ENCODE data around the gene IL22RA2.

Gene IL22RA2

GRCh38 chr6:137171053-137171374 is 2.4 kb downstream of the IL22RA2 start:
- no peak overlapping the region for H3K4me3 ChIP-seq (ENCODE audit: severe bottlenecking)
- no peaks in the 10 kb centered on the region for H3K27me3 ChIP-seq (ENCODE audit: insufficient read depth, poor library complexity, severe bottlenecking)
- no peaks in the 10 kb centered on the region for H3K36me3 ChIP-seq (ENCODE audit: low read depth)
- DNase-seq (ENCODE audit: low spot score): no peak
- no peaks in the 10 kb centered on the region for H3K4me1 ChIP-seq (ENCODE audit: insufficient read depth, poor library complexity, severe bottlenecking)
- H3K9me3 ChIP-seq (ENCODE audit: severe bottlenecking): no peaks in the 10 kb centered on the region
- no peak overlapping the region for H3K27ac ChIP-seq (ENCODE audit: poor library complexity, severe bottlenecking)
- no peak for TF ChIP-seq CTCF (IDR thresholded peaks at IDR 0.05; ENCODE audit: poor library complexity, severe bottlenecking)
- ATAC-seq (ENCODE audit: low read depth): no peak

- no peak overlapping the region for H3K4me3 ChIP-seq (ENCODE audit: severe bottlenecking)
- TF ChIP-seq CTCF (IDR thresholded peaks at IDR 0.05; ENCODE audit: poor library complexity, severe bottlenecking): no peak
- ATAC-seq (ENCODE audit: low read depth) (no peak), DNase-seq (ENCODE audit: low spot score) (no peak)
- H3K36me3 ChIP-seq (ENCODE audit: low read depth): no peaks in the 10 kb centered on the region
- H3K9me3 ChIP-seq (ENCODE audit: severe bottlenecking): no peaks in the 10 kb centered on the region
- H3K4me1 ChIP-seq (ENCODE audit: insufficient read depth, poor library complexity, severe bottlenecking): no peaks in the 10 kb centered on the region
- H3K27me3 ChIP-seq (ENCODE audit: insufficient read depth, poor library complexity, severe bottlenecking): no peaks in the 10 kb centered on the region
- no peak overlapping the region for H3K27ac ChIP-seq (ENCODE audit: poor library complexity, severe bottlenecking)
These were observed 3.0 kb downstream of the IL22RA2 start for GRCh38 chr6:137170266-137171052.

DNA sequence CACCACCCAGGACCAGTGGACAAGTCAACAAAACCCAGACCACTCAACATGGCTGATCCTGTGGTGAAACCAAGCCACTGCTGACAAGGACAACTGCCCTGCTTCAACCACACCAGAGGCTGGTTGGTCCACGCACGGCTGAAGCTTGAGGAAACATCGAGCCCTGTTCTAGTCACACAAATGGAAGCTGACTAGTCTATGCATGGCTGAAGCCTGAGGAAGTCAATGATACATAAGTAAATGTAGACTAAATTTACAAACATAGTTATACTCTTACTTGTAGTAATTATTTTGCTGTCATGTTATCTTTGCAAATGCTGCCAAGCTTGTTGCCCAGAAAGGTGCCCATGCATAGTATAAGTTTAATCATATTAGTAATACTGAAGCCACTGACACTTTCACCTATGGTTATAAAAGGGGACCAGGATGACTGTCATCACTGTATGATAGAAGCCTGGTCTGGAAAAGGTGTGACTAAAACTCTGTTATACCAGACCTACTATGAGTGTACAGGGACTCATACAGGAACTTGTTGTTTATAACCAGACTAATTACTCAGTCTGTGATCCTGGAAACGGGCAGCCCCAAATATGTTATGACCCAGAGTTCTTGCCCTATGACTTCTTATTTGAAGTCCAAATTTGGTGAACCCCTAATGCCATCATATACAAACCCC is 5.6 kb downstream of the IL22RA2 start:
- Histone ChIP-seq H3K36me3 (ENCODE audit: low read depth) (no peaks in the 10 kb centered on the region), H3K4me1 (ENCODE audit: insufficient read depth, poor library complexity, severe bottlenecking) (no peaks in the 10 kb centered on the region), H3K4me3 (ENCODE audit: severe bottlenecking) (no peak overlapping the region), H3K27ac (ENCODE audit: poor library complexity, severe bottlenecking) (no peak overlapping the region), H3K9me3 (ENCODE audit: severe bottlenecking) (no peaks in the 10 kb centered on the region), H3K27me3 (ENCODE audit: insufficient read depth, poor library complexity, severe bottlenecking) (no peaks in the 10 kb centered on the region)
- no peak for ATAC-seq (ENCODE audit: low read depth)
- DNase-seq (ENCODE audit: low spot score): no peak
- no peak for TF ChIP-seq CTCF (IDR thresholded peaks at IDR 0.05; ENCODE audit: poor library complexity, severe bottlenecking)

DNA sequence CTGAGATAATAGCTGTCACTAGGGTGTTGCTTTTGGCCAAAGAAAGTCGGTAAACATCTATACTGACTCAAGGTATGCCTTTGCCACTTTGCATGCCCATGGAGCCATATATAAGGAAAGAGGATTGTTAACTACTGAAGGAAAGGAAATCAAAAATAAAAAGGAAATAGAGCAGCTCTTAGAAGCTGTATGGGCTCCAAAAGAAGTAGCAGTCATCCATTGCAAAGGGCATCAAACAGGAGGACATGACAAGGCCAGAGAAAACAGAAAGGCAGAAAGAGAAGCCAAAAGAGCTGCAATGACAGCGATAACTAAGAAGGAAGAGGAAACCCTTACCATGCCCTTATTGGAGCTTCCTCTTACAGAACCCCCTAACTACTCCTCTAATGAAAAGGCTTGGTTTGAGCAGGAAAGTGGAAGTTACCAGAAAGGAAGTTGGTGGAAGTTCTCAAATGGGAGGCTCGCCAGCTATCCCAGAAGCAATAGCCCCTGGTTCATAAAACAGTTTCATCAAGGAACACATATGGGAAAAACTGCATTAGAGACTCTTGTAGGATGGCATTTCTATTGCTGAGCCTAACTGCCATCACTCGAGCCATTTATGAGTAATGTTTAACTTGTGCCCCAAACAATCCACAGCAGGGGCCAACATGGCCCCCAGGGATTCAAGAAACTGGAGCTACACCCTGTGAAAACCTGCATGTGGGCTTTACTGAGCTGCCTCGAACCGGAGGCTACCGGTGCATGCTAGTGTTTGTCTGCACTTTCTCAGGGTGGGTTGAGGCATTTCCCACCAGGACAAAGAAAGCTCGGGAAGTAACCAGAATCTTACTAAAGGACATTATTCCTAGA is 7.0 kb downstream of the IL22RA2 start:
- DNase-seq (ENCODE audit: low spot score) (no peak), ATAC-seq (ENCODE audit: low read depth) (no peak)
- H3K4me1 ChIP-seq (ENCODE audit: insufficient read depth, poor library complexity, severe bottlenecking): peaks cover 12% of the 10 kb centered on the region
- no peak overlapping the region for H3K27ac ChIP-seq (ENCODE audit: poor library complexity, severe bottlenecking)
- no peaks in the 10 kb centered on the region for H3K36me3 ChIP-seq (ENCODE audit: low read depth)
- H3K4me3 ChIP-seq (ENCODE audit: severe bottlenecking): no peak overlapping the region
- peak; percentile 34 for TF ChIP-seq CTCF (IDR thresholded peaks at IDR 0.05; ENCODE audit: poor library complexity, severe bottlenecking)
- no peaks in the 10 kb centered on the region for H3K9me3 ChIP-seq (ENCODE audit: severe bottlenecking)
- H3K27me3 ChIP-seq (ENCODE audit: insufficient read depth, poor library complexity, severe bottlenecking): no peaks in the 10 kb centered on the region

All from RWPE2 (cell line).